SK-N-SH (cell line): ENCODE results near the gene ABCA7.

Experiments used
- REST ChIP-seq: IDR thresholded peaks from 2 replicates; pipeline ENCODE4 v1.6.1; 2012; ENCODE audit warnings: mild to moderate bottlenecking, low read depth, low read length, moderate library complexity
- SMC3 ChIP-seq: IDR thresholded peaks from 2 replicates; pipeline ENCODE4 v1.6.1; 2012; ENCODE audit warnings: low read depth, low read length, improper control_type of control experiment
- TF ChIP-seq, protein P1 (sequence below): fragments of 200-600 bp; sonication (generic); IDR thresholded peaks from 2 replicates; pipeline ENCODE4 v1.6.1; 2017; ENCODE audit warnings: antibody characterized with exemption, mild to moderate bottlenecking, moderate library complexity

GRCh38 chr19:1094978-1095701 lies 55.2 kb downstream of the ABCA7 start, which contains the start of gene POLR2E:
- TF ChIP-seq SMC3 (no peak), REST (0 out of 2 replicates have a peak, but pooled peaks have one; percentile 3)
- TF ChIP-seq, protein P1, sequence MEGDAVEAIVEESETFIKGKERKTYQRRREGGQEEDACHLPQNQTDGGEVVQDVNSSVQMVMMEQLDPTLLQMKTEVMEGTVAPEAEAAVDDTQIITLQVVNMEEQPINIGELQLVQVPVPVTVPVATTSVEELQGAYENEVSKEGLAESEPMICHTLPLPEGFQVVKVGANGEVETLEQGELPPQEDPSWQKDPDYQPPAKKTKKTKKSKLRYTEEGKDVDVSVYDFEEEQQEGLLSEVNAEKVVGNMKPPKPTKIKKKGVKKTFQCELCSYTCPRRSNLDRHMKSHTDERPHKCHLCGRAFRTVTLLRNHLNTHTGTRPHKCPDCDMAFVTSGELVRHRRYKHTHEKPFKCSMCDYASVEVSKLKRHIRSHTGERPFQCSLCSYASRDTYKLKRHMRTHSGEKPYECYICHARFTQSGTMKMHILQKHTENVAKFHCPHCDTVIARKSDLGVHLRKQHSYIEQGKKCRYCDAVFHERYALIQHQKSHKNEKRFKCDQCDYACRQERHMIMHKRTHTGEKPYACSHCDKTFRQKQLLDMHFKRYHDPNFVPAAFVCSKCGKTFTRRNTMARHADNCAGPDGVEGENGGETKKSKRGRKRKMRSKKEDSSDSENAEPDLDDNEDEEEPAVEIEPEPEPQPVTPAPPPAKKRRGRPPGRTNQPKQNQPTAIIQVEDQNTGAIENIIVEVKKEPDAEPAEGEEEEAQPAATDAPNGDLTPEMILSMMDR: no peak
